Stomach (tissue), 4 donors: ENCODE results near the gene SULT1C2.

Experiments
- EP300 ChIP-seq: sonication (generic); formaldehyde crosslinking; IDR thresholded peaks from one replicate; pipeline ENCODE4 v1.6.1; 2017; ENCODE audit warnings: antibody characterized with exemption
- POLR2A ChIP-seq, 4 donors: fragments of 450-650 bp; IDR thresholded peaks; one replicate each; pipeline ENCODE4 v1.6.1; 2016; ENCODE audit warnings: antibody characterized with exemption in 4 of 4, control low read depth in 2 of 4, mild to moderate bottlenecking in 1 of 4, moderate library complexity in 1 of 4
- POLR2AphosphoS5 ChIP-seq, 3 donors: sonication (generic); formaldehyde crosslinking; IDR thresholded peaks; one replicate each; pipeline ENCODE4 v1.6.1; 2016; ENCODE audit warnings: antibody characterized with exemption in 3 of 3
- TF ChIP-seq, protein P1 (sequence below), 7 experiments: fragments of 450-650 bp in 4 of 7; fragments of 200-600 bp in 3 of 7; sonication (generic) in 3 of 7; IDR thresholded peaks; one replicate each; pipeline ENCODE4 v1.5.1; 2016 to 2019; ENCODE audit warnings: antibody characterized with exemption in 7 of 7, control low read depth in 2 of 7, mild to moderate bottlenecking in 1 of 7

DNA sequence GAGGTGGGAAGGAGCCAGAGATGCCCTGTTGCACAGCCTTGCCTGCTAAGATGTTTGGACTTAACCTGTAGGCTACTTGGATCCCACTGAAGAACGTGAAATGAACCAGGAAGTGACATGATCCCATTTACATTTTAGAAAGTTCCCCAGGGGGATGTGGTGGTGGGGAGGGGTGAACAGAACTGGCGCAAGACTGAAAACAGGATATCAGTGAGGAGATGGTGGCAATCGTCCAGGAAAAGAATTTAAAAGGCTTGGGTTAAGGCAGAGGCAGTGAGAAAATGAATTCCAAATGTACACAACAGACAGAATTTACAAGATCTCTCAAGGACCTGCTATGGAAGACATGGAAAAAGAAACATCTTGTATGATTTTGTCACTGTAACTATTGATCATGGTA is 42.3 kb downstream of the SULT1C2 start:
- TF ChIP-seq, protein P1, sequence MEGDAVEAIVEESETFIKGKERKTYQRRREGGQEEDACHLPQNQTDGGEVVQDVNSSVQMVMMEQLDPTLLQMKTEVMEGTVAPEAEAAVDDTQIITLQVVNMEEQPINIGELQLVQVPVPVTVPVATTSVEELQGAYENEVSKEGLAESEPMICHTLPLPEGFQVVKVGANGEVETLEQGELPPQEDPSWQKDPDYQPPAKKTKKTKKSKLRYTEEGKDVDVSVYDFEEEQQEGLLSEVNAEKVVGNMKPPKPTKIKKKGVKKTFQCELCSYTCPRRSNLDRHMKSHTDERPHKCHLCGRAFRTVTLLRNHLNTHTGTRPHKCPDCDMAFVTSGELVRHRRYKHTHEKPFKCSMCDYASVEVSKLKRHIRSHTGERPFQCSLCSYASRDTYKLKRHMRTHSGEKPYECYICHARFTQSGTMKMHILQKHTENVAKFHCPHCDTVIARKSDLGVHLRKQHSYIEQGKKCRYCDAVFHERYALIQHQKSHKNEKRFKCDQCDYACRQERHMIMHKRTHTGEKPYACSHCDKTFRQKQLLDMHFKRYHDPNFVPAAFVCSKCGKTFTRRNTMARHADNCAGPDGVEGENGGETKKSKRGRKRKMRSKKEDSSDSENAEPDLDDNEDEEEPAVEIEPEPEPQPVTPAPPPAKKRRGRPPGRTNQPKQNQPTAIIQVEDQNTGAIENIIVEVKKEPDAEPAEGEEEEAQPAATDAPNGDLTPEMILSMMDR (IDR thresholded peaks at IDR 0.05) = no peak
- no peak for TF ChIP-seq POLR2AphosphoS5 (IDR thresholded peaks at IDR 0.05)
- no peak for TF ChIP-seq POLR2A (IDR thresholded peaks at IDR 0.05)
- TF ChIP-seq EP300 = no peak
